ENCODE measurements around the gene AP2B1.

GRCh38 chr17:35717475-35717874 is 130.4 kb downstream of the AP2B1 start:
- TF ChIP-seq CTCF (IDR thresholded peaks at IDR 0.05; ENCODE audit: poor library complexity) = no peak
- no peak for TF ChIP-seq EZH2phosphoT487 (IDR thresholded peaks at IDR 0.05; ENCODE audit: low read depth, severe bottlenecking, unreplicated experiment)
- TF ChIP-seq EZH2 (IDR thresholded peaks at IDR 0.05; ENCODE audit: borderline replicate concordance) = no peak
